ENCODE data around the gene AATF.

DNA sequence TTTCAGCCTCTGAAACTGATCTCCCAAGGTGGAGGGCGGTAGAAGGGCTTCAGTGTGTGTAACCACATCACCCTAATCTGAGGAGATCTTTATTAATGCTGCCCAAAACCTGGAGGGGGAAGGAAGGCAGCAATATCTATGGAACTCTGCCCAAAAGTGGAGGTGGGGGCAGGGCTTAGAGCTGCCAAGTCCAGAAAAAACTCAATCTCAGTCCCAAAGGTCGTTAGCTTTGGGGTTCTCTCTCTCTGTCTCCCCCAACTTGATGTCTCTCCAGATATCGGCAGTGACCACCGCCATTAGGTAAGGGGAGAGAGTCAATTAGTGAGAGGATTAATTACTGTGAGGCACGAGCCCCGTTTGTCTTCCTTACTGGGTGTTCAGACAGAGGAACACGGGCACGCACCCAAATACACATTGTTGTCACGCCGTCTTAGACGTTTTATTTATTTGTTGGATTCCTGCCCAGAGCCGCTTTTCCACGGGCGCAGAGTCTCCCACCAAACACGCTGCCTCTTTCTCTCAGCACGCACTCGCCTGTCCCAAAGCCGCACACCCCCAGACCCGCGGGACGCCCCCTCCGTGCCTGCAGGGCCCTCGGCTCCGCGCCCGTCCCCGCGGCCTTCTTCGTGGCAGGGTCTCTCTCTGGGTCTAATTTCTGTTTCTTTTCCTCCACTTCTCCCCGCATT lies 16.9 kb upstream of the AATF start:
- TF ChIP-seq XRCC4 (IDR thresholded peaks at IDR 0.05; ENCODE audit: extremely low read depth, insufficient read depth, insufficient read length), result no peak
- TF ChIP-seq MXI1 (IDR thresholded peaks at IDR 0.05; ENCODE audit: low read depth, low read length), result no peak
- TF ChIP-seq CTCF (IDR thresholded peaks at IDR 0.05 in 2 of 3, conservative IDR thresholded peaks at IDR 0.05 in 1 of 3; ENCODE audit: insufficient read depth in 2 of 3, low read depth in 1 of 3, low read length in 3 of 3), result no peak
- no peak for TF ChIP-seq ZNF263 (CRISPR knock-in tag; IDR thresholded peaks at IDR 0.05; ENCODE audit: borderline replicate concordance)
- no peak for TF ChIP-seq TBP (optimal IDR thresholded peaks at IDR 0.05; ENCODE audit: low read depth, low read length)
- no peak for TF ChIP-seq POLR2AphosphoS5 (IDR thresholded peaks at IDR 0.05; ENCODE audit: control insufficient read depth, insufficient read depth, low read depth, low read length)
- no peak for TF ChIP-seq ZNF121 (CRISPR knock-in tag; conservative IDR thresholded peaks at IDR 0.05)
- no peak for TF ChIP-seq ZNF274 (IDR thresholded peaks at IDR 0.05; ENCODE audit: borderline replicate concordance, low read depth, low read length)
- TF ChIP-seq FOXP4 (CRISPR knock-in tag; IDR thresholded peaks at IDR 0.05; ENCODE audit: borderline replicate concordance), result no peak
- TF ChIP-seq, protein P1, sequence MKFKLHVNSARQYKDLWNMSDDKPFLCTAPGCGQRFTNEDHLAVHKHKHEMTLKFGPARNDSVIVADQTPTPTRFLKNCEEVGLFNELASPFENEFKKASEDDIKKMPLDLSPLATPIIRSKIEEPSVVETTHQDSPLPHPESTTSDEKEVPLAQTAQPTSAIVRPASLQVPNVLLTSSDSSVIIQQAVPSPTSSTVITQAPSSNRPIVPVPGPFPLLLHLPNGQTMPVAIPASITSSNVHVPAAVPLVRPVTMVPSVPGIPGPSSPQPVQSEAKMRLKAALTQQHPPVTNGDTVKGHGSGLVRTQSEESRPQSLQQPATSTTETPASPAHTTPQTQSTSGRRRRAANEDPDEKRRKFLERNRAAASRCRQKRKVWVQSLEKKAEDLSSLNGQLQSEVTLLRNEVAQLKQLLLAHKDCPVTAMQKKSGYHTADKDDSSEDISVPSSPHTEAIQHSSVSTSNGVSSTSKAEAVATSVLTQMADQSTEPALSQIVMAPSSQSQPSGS (CRISPR knock-in tag; IDR thresholded peaks at IDR 0.05), result no peak
- TF ChIP-seq FOXA3 (CRISPR knock-in tag; conservative IDR thresholded peaks at IDR 0.05 in 1 of 2, IDR thresholded peaks at IDR 0.05 in 1 of 2), result no peak
- no peak for TF ChIP-seq SMAD4 (CRISPR knock-in tag; conservative IDR thresholded peaks at IDR 0.05)
- no peak for TF ChIP-seq CHD2 (IDR thresholded peaks at IDR 0.05; ENCODE audit: low read depth, low read length)
